Measurements from ENCODE around the gene EXOC1. TPM values are rescaled to one million over a fixed set of nuclear protein-coding genes. Genes with fewer than 3 reads are reported as not detected.

EXOC1 gene
- total and polyA plus RNA-seq, 2 donors from 2014 or later, result 17.5 to 41.7 TPM

DNA sequence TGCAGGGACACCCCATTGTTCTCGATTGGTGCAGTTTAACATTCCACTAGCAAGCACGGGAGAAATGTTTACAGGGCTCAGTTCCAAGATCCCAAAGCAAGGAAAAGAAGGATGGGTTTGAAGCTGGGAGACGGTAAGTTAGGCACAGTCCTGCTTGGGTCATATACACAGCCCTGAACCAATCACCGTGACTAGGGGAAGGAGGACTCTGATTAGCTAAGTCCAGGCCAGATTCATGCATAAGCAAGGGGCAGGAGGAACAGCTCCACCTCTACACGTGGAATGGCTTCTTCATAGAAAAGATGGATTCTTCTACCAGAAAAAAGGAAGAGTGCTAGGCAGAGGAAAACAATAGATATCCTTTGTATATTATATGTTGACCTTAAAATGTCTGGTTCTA, 44.8 kb upstream of the EXOC1 start:
- Histone ChIP-seq H3K9ac (ENCODE audit: low read length in 3 of 3) (no peak overlapping the region), H3K9me3 (ENCODE audit: control insufficient read depth in 2 of 3, insufficient read depth in 1 of 3, low read length in 3 of 3) (no peaks in the 10 kb centered on the region), H3K36me3 (ENCODE audit: control insufficient read depth in 2 of 3, insufficient read depth in 3 of 3, low read length in 3 of 3) (no peaks in the 10 kb centered on the region), H3K27me3 (ENCODE audit: control insufficient read depth, insufficient read depth, low read length) (no peaks in the 10 kb centered on the region), H3K4me3 (ENCODE audit: low read length in 3 of 3) (no peak overlapping the region), H3K4me1 (ENCODE audit: control insufficient read depth in 2 of 3, insufficient read depth in 2 of 3, low read depth in 1 of 3, low read length in 3 of 3) (no peaks in the 10 kb centered on the region), H3K27ac (ENCODE audit: low read depth in 2 of 2, low read length in 2 of 2) (no peak overlapping the region)
- intact Hi-C loops (cut with DNase I), result no loop called here
- DNase-seq, result no peak
- TF ChIP-seq CTCF (IDR thresholded peaks at IDR 0.05; ENCODE audit: borderline replicate concordance, extremely low read depth, insufficient read depth), result no peak
- FAIRE-seq, result no peak

GRCh38 chr4:55817691-55818090, 35.8 kb upstream of the EXOC1 start:
- no peak for FAIRE-seq
- no peak for TF ChIP-seq CTCF (IDR thresholded peaks at IDR 0.05; ENCODE audit: borderline replicate concordance, extremely low read depth, insufficient read depth)
- no peak overlapping the region for H3K9ac ChIP-seq (ENCODE audit: low read length in 3 of 3)
- intact Hi-C loops (cut with DNase I), result no loop called here
- H3K4me3 ChIP-seq (ENCODE audit: low read length in 3 of 3), result no peak overlapping the region
- no peak overlapping the region for H3K27ac ChIP-seq (ENCODE audit: low read depth in 2 of 2, low read length in 2 of 2)
- H3K27me3 ChIP-seq (ENCODE audit: control insufficient read depth, insufficient read depth, low read length), result no peaks in the 10 kb centered on the region
- H3K4me1 ChIP-seq (ENCODE audit: control insufficient read depth in 2 of 3, insufficient read depth in 2 of 3, low read depth in 1 of 3, low read length in 3 of 3), result peaks cover 0 to 2% (median 0%) of the 10 kb centered on the region in 3 donors
- no peaks in the 10 kb centered on the region for H3K36me3 ChIP-seq (ENCODE audit: control insufficient read depth in 2 of 3, insufficient read depth in 3 of 3, low read length in 3 of 3)
- no peak for DNase-seq
- H3K9me3 ChIP-seq (ENCODE audit: control insufficient read depth in 2 of 3, insufficient read depth in 1 of 3, low read length in 3 of 3), result no peaks in the 10 kb centered on the region

DNA sequence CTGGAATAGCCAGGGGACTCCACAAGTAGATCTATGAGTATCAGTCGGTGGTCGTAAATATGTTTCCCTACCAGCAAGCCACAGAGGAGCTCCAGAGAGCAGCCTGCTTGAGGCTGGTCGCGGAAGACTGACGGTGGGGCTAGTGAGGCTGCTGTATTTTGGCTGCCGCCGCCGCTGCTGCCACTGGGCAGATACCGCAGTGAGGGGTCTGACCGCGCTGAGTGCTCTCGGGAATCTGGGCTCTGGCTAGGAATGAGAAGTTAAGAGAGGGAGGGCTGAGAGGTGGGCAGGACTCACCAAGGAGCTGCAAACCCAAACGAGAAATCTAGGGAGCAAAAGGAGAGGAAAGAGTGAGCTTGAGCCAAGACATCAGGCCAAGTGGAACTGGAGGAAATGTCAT, 33.8 kb upstream of the EXOC1 start, which contains the start of gene EXOC1L:
EXOC1L (plus strand) TSS at position 157 of the 400 bp plus-strand sequence; CDS start at position 394, 237 bp downstream.
- no peak within 1 kb of the TSS for H3K27ac ChIP-seq (ENCODE audit: low read depth in 2 of 2, low read length in 2 of 2)
- H3K36me3 ChIP-seq (ENCODE audit: control insufficient read depth in 2 of 3, insufficient read depth in 3 of 3, low read length in 3 of 3), result no peaks in the 10 kb centered on the region
- intact Hi-C loops (cut with DNase I), result no loop called here
- H3K27me3 ChIP-seq (ENCODE audit: control insufficient read depth, insufficient read depth, low read length), result no peaks in the 10 kb centered on the region
- no peak within 1 kb of the TSS for H3K9ac ChIP-seq (ENCODE audit: low read length in 3 of 3)
- no peak within 1 kb of the TSS for H3K4me3 ChIP-seq (ENCODE audit: low read length in 3 of 3)
- no peaks in the 10 kb centered on the region for H3K9me3 ChIP-seq (ENCODE audit: control insufficient read depth in 2 of 3, insufficient read depth in 1 of 3, low read length in 3 of 3)
- H3K4me1 ChIP-seq (ENCODE audit: control insufficient read depth in 2 of 3, insufficient read depth in 2 of 3, low read depth in 1 of 3, low read length in 3 of 3), result peaks cover 0 to 2% (median 0%) of the 10 kb centered on the region in 3 donors
- FAIRE-seq (no peak), DNase-seq (peak; percentile 43 to 64 (median 50))
- TF ChIP-seq CTCF (IDR thresholded peaks at IDR 0.05; ENCODE audit: borderline replicate concordance, extremely low read depth, insufficient read depth), result no peak

DNA sequence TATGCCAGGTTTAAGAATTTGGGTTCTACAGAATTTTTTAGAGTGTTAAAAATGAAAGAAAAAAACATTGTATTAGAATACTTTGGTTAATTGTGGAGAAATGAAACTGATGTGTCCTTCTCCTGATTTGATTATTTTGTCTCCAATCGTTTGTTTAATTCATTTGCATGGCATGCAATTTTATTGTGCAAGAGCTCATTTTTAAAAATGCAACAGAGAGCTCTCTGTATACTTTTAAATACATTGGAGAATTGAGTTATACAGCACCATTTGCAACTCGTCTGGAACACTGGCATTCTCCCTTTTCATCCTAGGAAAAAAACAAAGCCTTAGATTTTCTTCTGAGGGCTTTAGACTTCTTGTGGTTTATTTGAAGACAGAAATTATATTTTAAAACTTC, 33.2 kb upstream of the EXOC1 start:
- intact Hi-C loops (cut with DNase I), result no loop called here
- no peaks in the 10 kb centered on the region for H3K27me3 ChIP-seq (ENCODE audit: control insufficient read depth, insufficient read depth, low read length)
- no peak for FAIRE-seq
- no peaks in the 10 kb centered on the region for H3K9me3 ChIP-seq (ENCODE audit: control insufficient read depth in 2 of 3, insufficient read depth in 1 of 3, low read length in 3 of 3)
- no peak overlapping the region for H3K9ac ChIP-seq (ENCODE audit: low read length in 3 of 3)
- no peaks in the 10 kb centered on the region for H3K36me3 ChIP-seq (ENCODE audit: control insufficient read depth in 2 of 3, insufficient read depth in 3 of 3, low read length in 3 of 3)
- no peak overlapping the region for H3K4me3 ChIP-seq (ENCODE audit: low read length in 3 of 3)
- TF ChIP-seq CTCF (IDR thresholded peaks at IDR 0.05; ENCODE audit: borderline replicate concordance, extremely low read depth, insufficient read depth), result no peak
- no peak overlapping the region for H3K27ac ChIP-seq (ENCODE audit: low read depth in 2 of 2, low read length in 2 of 2)
- no peak for DNase-seq
- peaks cover 0 to 2% (median 0%) of the 10 kb centered on the region in 3 donors for H3K4me1 ChIP-seq (ENCODE audit: control insufficient read depth in 2 of 3, insufficient read depth in 2 of 3, low read depth in 1 of 3, low read length in 3 of 3)
